ENCODE measurements around the gene ITGA3.

The ITGA3 gene

DNA sequence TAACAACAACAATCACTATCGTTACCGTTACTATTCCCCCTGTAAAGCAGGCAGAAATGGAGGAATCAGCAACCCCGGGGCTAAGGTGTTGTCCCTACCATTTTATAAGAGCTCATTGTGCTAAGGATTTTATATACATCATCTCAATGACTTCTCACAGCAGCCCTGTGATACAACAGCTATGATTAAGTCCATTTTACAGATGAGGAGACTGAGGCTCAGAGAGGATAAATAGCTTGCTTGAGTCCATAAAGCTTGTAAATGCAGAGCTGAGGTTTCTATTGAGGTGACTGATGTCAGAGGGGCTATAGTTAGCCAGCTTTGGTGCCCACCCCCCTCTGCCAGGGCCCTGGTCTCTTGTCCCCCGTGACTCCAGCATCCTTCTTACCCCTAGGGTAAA lies 22.5 kb downstream of the ITGA3 start:
- Histone ChIP-seq H3K9ac (ENCODE audit: low read depth, low read length) (no peak overlapping the region), H3K79me2 (ENCODE audit: insufficient read depth, low read length) (no peaks in the 10 kb centered on the region), H3K27ac (ENCODE audit: low read length) (no peak overlapping the region), H3K4me2 (ENCODE audit: insufficient read depth, low read length) (no peak overlapping the region), H3K36me3 (ENCODE audit: insufficient read depth, low read length) (no peaks in the 10 kb centered on the region), H3K27me3 (ENCODE audit: insufficient read depth, low read length, poor library complexity) (peaks cover 7% of the 10 kb centered on the region), H3K4me3 (ENCODE audit: low read depth in 1 of 2, low read length in 2 of 2) (no peak overlapping the region), H2AFZ (ENCODE audit: low read depth, low read length) (no peak overlapping the region), H3K4me1 (ENCODE audit: insufficient read depth, low read length) (no peaks in the 10 kb centered on the region), H3K9me3 (ENCODE audit: insufficient read depth, low read length, severe bottlenecking) (no peaks in the 10 kb centered on the region), H4K20me1 (ENCODE audit: insufficient read depth, low read length) (0 out of 2 replicates have a peak, but pooled peaks cover 1% of the 10 kb centered on the region)
- DNase-seq (no peak), ATAC-seq (ENCODE audit: insufficient read depth, low read depth) (no peak)
- TF ChIP-seq, protein P1, sequence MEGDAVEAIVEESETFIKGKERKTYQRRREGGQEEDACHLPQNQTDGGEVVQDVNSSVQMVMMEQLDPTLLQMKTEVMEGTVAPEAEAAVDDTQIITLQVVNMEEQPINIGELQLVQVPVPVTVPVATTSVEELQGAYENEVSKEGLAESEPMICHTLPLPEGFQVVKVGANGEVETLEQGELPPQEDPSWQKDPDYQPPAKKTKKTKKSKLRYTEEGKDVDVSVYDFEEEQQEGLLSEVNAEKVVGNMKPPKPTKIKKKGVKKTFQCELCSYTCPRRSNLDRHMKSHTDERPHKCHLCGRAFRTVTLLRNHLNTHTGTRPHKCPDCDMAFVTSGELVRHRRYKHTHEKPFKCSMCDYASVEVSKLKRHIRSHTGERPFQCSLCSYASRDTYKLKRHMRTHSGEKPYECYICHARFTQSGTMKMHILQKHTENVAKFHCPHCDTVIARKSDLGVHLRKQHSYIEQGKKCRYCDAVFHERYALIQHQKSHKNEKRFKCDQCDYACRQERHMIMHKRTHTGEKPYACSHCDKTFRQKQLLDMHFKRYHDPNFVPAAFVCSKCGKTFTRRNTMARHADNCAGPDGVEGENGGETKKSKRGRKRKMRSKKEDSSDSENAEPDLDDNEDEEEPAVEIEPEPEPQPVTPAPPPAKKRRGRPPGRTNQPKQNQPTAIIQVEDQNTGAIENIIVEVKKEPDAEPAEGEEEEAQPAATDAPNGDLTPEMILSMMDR (IDR thresholded peaks at IDR 0.05; ENCODE audit: borderline replicate concordance, extremely low read depth, low read length, poor library complexity, severe bottlenecking) = no peak
- no peak for TF ChIP-seq EZH2 (IDR thresholded peaks at IDR 0.05; ENCODE audit: borderline replicate concordance, low read depth, low read length, severe bottlenecking)

DNA sequence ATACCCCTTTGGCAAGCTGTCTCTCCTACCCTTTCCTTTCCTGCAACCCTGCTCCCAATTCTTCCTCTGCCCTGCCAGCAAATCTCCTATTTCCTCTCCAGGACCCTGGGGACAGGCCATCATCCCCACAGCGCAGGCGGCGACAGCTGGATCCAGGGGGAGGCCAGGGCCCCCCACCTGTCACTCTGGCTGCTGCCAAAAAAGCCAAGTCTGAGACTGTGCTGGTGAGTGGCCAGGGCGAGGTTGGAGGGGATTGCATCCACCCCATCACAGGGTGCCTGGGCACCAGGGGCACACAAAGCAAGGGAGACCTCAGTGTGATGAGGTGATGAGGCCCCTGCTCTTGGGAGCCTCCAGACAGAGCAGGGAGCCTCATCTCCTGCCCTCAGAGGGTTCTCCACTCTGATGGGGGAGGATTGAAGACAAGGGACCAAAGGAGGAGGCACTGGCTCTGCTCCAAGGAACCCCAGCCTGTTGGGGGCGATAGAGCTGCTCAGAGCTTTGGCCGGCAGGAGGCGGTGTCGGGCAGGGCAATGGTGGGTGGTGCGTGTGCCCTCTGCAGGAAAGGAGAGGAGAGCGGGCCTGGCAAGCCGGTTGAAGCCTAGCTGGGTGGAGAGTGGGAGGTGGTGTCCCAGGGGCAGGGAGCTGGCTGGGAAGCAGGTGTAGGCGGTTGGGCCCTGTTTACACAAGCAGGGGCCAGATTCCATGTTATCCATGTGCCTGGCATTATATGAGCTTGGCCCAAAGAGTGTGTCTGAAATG lies 23.6 kb downstream of the ITGA3 start:
- ATAC-seq (ENCODE audit: insufficient read depth, low read depth) = no peak
- Histone ChIP-seq H3K9ac (ENCODE audit: low read depth, low read length) (no peak overlapping the region), H3K79me2 (ENCODE audit: insufficient read depth, low read length) (no peaks in the 10 kb centered on the region), H3K36me3 (ENCODE audit: insufficient read depth, low read length) (no peaks in the 10 kb centered on the region), H3K4me3 (ENCODE audit: low read depth in 1 of 2, low read length in 2 of 2) (no peak overlapping the region), H4K20me1 (ENCODE audit: insufficient read depth, low read length) (no peaks in the 10 kb centered on the region), H3K27me3 (ENCODE audit: insufficient read depth, low read length, poor library complexity) (peaks cover 3% of the 10 kb centered on the region), H2AFZ (ENCODE audit: low read depth, low read length) (no peak overlapping the region), H3K9me3 (ENCODE audit: insufficient read depth, low read length, severe bottlenecking) (no peaks in the 10 kb centered on the region), H3K4me1 (ENCODE audit: insufficient read depth, low read length) (no peaks in the 10 kb centered on the region), H3K4me2 (ENCODE audit: insufficient read depth, low read length) (no peak overlapping the region), H3K27ac (ENCODE audit: low read length) (no peak overlapping the region)
- TF ChIP-seq, protein P1 (IDR thresholded peaks at IDR 0.05; ENCODE audit: borderline replicate concordance, extremely low read depth, low read length, poor library complexity, severe bottlenecking) = peak; percentile 43
- no peak for TF ChIP-seq EZH2 (IDR thresholded peaks at IDR 0.05; ENCODE audit: borderline replicate concordance, low read depth, low read length, severe bottlenecking)
- DNase-seq = peak; percentile 21

DNA sequence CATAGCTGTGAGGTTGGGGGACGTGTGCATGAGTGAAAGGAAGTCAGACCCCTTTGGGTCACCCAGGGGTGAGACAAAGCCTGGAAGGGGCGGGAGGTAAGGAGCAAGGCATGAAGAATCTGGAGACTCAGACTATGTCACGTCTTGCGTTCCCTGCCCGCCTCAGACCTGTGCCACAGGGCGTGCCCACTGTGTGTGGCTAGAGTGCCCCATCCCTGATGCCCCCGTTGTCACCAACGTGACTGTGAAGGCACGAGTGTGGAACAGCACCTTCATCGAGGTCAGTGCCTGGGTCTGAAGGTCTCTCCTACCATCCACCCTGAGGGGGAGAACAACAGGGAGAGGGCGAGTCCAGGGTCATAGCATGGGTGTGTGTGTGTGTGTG lies 24.2 kb downstream of the ITGA3 start:
- no peak for ATAC-seq (ENCODE audit: insufficient read depth, low read depth)

More for the DNA sequence above, 24.2 kb downstream of the ITGA3 start:
- Histone ChIP-seq H3K9ac (ENCODE audit: low read depth, low read length) (no peak overlapping the region), H3K9me3 (ENCODE audit: insufficient read depth, low read length, severe bottlenecking) (no peaks in the 10 kb centered on the region), H3K27ac (ENCODE audit: low read length) (no peak overlapping the region), H4K20me1 (ENCODE audit: insufficient read depth, low read length) (no peaks in the 10 kb centered on the region), H3K4me1 (ENCODE audit: insufficient read depth, low read length) (no peaks in the 10 kb centered on the region), H3K4me2 (ENCODE audit: insufficient read depth, low read length) (no peak overlapping the region), H3K4me3 (ENCODE audit: low read depth in 1 of 2, low read length in 2 of 2) (no peak overlapping the region), H3K36me3 (ENCODE audit: insufficient read depth, low read length) (no peaks in the 10 kb centered on the region), H3K79me2 (ENCODE audit: insufficient read depth, low read length) (no peaks in the 10 kb centered on the region), H3K27me3 (ENCODE audit: insufficient read depth, low read length, poor library complexity) (no peaks in the 10 kb centered on the region), H2AFZ (ENCODE audit: low read depth, low read length) (no peak overlapping the region)
- TF ChIP-seq EZH2 (IDR thresholded peaks at IDR 0.05; ENCODE audit: borderline replicate concordance, low read depth, low read length, severe bottlenecking) = no peak
- TF ChIP-seq, protein P1 (IDR thresholded peaks at IDR 0.05; ENCODE audit: borderline replicate concordance, extremely low read depth, low read length, poor library complexity, severe bottlenecking) = no peak
- no peak for DNase-seq

Measured in DND-41 (cell line).